Measurements from ENCODE around the gene PABPC1L2A.
A peak's percentile ranks its signal among the peaks of the same experiment; 100 is the strongest.
"Not testable (repeated sequence)": the region's sequence is repeated elsewhere in the genome, so short reads cannot be mapped to it uniquely, and the experiment has no call there.

Gene PABPC1L2A

DNA sequence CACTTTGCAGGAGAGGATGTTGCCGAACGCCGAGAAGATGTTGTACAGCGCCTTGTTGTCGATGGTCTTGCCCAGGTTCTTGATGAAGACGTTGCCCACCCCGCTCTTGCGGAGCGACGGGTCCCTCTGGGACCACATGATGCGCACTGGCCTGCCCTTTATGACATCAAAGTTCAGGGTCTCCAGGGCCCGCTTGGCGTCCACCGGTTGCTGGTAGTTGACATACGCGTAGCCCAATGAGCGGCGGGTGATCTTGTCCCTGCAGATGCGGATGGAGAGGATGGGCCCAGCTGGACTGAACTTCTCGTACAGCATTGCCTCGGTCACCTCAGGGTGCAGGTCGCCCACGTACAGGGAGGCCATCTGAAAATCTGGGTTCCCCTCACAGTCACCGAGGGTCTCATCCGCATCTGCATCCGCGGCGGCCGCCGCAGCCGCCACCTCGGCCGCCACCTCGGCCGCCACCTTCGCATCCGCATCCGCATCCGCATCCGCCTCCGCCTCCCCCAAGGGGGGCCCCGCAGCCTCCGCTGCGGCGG lies at the start of gene PABPC1L2A:
TSS of gene PABPC1L2A (minus strand) at position 489 of the 539 bp plus-strand sequence. CDS start at position 363, 126 bp downstream.
- H3K4me1 Mint-ChIP-seq; ATAC-seq (replicated peaks); H3K4me3 Mint-ChIP-seq; H3K9me3 Mint-ChIP-seq; DNase-seq; H3K36me3 Mint-ChIP-seq; H3K27ac Mint-ChIP-seq: not testable (repeated sequence)
- H3K27me3 Mint-ChIP-seq: peaks cover 10 to 13% of the 10 kb centered on the region in 2 donors

DNA sequence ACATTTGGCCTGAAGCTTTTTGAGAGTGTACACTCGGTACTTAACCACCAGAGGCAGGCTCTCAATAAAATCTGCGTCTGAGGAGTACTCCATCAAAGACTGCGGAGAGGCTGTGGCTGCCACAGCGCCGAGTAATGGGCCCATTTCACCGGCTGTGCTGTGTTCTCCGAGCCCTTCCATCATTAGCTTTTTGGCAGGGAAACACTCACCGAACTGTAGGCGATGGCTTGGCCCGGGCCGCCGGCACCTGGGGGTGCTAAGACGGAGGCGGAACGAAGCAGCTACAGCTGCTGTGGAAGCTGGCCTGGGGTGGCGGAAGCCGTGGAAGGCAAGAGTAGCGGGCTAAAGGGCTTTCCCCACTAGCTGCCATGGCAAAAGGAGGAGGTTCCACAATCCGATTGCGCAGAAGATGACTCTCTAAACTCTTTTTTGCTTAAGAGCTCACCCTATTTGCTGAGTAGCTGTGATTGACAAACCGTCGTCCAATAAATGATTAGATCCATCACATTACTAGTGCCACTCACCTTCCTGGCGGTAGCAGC lies 48.5 kb upstream of the PABPC1L2A start:
- Mint-ChIP-seq H3K9me3 (peaks cover 4% of the 10 kb centered on the region in 2 donors), H3K4me3 (peak overlapping the region; percentile 44 to 74), H3K27me3 (peaks cover 13 to 18% of the 10 kb centered on the region in 2 donors), H3K36me3 (no peaks in the 10 kb centered on the region), H3K4me1 (no peaks in the 10 kb centered on the region), H3K27ac (no peak overlapping the region)
- ATAC-seq (replicated peaks): peak; percentile 39 to 51
- DNase-seq: no peak

DNA sequence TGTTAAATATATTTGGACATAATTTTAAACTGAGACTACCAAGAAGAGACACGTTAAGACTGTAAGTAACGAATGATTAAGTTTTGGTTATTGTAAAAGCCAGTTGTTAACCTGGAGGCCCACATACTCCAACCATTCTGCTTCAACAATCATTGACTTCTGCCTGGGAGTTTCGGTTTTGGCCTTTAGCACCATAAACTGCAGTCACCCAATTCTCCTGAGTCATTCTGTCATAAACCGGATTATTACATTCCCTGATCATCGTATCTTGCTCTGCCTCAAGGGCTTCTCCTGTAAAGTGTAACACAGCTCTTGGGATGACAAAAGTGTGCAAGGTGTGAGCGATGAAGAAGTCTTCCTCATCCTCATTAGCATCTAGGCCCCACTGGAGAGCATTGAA lies 46.9 kb upstream of the PABPC1L2A start:
- H3K4me1 Mint-ChIP-seq: no peaks in the 10 kb centered on the region
- ATAC-seq (replicated peaks): no peak

DNA sequence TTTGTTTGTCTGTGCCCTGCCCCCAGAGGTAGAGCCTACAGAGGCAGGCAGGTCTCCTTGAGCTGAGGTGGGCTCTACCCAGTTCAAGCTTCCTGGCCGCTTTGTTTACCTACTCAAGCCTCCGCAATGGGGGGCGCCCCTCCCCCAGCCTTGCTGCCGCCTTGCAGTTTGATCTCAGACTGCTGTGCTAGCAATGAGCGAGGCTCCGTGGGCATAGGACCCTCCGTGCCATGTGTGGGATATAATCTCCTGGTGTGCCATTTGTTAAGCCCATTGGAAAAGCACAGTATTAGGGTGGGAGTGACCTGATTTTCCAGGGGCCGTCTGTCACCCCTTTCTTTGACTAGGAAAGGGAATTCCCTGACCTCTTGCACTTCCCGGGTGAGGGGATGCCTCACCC lies 20.2 kb upstream of the PABPC1L2A start:
- H3K36me3 Mint-ChIP-seq; H3K4me1 Mint-ChIP-seq; ATAC-seq (replicated peaks); H3K9me3 Mint-ChIP-seq; H3K4me3 Mint-ChIP-seq; H3K27ac Mint-ChIP-seq; DNase-seq: not testable (repeated sequence)
- peaks cover 0 to 15% of the 10 kb centered on the region in 2 donors for H3K27me3 Mint-ChIP-seq

More for the DNA sequence above, 46.9 kb upstream of the PABPC1L2A start:
- no peak overlapping the region for H3K27ac Mint-ChIP-seq
- peaks cover 13 to 18% of the 10 kb centered on the region in 2 donors for H3K27me3 Mint-ChIP-seq
- no peak overlapping the region for H3K4me3 Mint-ChIP-seq
- peaks cover 4% of the 10 kb centered on the region in 2 donors for H3K9me3 Mint-ChIP-seq
- no peaks in the 10 kb centered on the region for H3K36me3 Mint-ChIP-seq
- DNase-seq: no peak

DNA sequence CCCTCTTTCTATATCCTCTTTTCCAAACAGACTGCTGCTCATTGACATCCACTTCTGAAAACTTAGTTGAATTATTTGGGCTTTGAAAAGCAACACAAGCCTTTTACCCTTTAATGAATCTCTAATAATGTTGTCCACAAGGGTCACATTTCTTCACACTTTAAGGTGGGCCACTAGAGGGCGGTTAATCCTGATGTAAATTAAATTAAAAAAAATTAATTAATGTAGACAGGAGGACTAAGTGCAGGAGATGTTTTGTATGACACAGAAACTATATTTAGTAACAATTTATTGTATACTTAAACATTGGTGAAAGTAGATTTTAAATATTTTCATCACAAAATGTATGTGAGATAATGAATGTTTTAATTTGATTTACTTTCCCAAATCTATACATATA lies 7.5 kb upstream of the PABPC1L2A start:
- not testable (repeated sequence) for H3K4me1 Mint-ChIP-seq; H3K27ac Mint-ChIP-seq; H3K27me3 Mint-ChIP-seq; ATAC-seq (replicated peaks); DNase-seq; H3K36me3 Mint-ChIP-seq; H3K4me3 Mint-ChIP-seq; H3K9me3 Mint-ChIP-seq

DNA sequence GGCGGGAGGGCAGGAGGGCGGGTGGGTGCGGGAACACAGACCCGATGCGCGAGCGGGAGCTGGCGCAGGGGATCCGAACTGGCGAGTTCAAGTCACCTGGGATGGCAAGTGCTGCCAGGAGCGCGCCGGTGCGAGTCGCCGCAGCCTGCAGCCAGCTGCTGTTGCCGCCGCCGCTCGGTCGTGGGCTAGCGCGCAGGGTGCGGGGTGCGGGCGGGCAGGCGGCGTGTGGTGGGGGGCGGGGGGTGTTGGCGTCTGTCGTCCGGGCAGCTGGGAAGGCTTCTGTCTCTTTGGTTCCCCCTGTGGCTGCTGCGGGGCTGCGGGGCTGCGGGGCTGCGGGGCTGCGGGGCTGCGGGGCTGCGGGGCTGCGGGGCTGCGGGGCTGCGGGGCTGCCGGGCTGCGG lies 572 bp upstream of the PABPC1L2A start:
- DNase-seq; H3K9me3 Mint-ChIP-seq; H3K27ac Mint-ChIP-seq; H3K36me3 Mint-ChIP-seq; ATAC-seq (replicated peaks); H3K4me3 Mint-ChIP-seq; H3K4me1 Mint-ChIP-seq: not testable (repeated sequence)
- peaks cover 8 to 10% of the 10 kb centered on the region in 2 donors for H3K27me3 Mint-ChIP-seq

DNA sequence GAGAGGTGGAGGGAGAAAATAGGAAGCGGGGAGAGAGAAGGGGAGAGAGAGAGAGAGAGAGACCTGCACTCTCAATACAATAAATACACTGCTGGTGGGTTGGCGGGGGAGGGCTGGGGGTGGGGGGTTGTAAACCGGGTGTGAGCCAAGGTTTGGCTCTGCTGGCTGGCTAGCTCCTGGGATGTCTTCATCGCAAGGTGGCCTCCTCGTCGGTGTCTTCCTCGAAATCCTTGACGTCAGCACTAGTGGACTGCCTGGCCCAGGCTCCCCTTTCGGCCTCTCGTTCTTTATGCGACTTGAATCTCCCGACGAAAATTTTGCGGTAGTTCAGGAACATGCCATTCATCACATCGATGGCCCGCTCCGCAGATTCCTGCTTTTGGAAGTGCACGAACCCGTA lies 715 bp downstream of the PABPC1L2A start:
- H3K9me3 Mint-ChIP-seq: not testable (repeated sequence)

DNA sequence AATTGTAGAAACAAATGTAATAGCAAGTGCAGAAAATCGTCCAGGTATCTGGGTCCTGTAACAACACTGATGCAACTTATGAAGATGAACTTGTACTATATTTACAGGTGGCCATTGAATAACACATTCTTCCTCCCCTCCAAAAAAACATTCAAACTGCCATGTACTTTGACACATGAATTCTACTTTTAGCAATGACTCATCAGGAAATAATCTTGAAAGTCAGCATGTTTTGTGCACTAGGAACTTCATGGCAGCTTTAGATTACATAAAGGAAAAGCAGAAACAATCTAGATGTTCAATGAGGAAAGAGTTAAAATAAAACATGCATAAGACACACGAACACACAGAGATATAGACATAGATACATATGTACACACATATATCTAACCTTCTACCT lies 2.5 kb downstream of the PABPC1L2A start:
- Mint-ChIP-seq H3K4me3 (no peak overlapping the region), H3K27ac (no peak overlapping the region), H3K9me3 (no peaks in the 10 kb centered on the region), H3K27me3 (peaks cover 10 to 15% of the 10 kb centered on the region in 2 donors), H3K4me1 (no peaks in the 10 kb centered on the region), H3K36me3 (no peaks in the 10 kb centered on the region)
- DNase-seq: no peak
- ATAC-seq (replicated peaks): no peak

More for the DNA sequence above, 715 bp downstream of the PABPC1L2A start:
- not testable (repeated sequence) for H3K27ac Mint-ChIP-seq; H3K36me3 Mint-ChIP-seq; H3K4me1 Mint-ChIP-seq; ATAC-seq (replicated peaks); DNase-seq; H3K4me3 Mint-ChIP-seq
- H3K27me3 Mint-ChIP-seq: peaks cover 10 to 15% of the 10 kb centered on the region in 2 donors

DNA sequence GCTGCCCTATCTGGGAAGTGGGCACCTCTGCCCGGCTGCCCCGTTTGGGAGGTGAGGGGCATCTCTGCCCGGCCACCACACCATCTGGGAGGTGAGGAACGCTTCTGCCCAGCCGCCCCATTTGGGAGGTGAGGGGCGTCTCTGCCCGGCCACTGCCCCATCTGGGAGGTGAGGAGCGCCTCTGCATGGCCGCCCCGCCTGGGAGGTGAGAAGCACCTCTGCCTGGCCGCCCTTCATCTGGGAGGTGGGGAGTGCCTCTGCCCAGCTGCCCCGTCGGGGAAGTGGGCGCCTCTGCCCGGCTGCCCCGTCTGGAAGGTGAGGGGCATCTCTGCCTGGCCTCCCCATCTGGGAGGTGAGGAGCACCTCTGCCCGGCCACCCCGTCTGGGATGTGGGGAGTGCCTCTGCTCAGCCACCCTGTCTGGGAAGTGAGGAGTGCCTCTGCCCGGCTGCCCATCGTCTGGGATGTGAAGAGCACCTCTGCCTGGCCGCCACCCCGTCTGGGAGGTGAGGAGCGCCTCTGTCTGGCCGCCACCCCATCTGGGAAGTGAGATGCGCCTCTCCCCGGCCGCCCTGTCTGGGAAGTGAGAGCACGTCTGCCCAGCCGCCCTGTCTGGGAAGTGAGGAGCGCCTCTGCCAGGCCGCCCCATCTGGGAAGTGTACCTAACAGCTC lies 9.8 kb downstream of the PABPC1L2A start:
- DNase-seq (no peak), ATAC-seq (replicated peaks) (no peak)
- H3K4me1 Mint-ChIP-seq: no peaks in the 10 kb centered on the region

DNA sequence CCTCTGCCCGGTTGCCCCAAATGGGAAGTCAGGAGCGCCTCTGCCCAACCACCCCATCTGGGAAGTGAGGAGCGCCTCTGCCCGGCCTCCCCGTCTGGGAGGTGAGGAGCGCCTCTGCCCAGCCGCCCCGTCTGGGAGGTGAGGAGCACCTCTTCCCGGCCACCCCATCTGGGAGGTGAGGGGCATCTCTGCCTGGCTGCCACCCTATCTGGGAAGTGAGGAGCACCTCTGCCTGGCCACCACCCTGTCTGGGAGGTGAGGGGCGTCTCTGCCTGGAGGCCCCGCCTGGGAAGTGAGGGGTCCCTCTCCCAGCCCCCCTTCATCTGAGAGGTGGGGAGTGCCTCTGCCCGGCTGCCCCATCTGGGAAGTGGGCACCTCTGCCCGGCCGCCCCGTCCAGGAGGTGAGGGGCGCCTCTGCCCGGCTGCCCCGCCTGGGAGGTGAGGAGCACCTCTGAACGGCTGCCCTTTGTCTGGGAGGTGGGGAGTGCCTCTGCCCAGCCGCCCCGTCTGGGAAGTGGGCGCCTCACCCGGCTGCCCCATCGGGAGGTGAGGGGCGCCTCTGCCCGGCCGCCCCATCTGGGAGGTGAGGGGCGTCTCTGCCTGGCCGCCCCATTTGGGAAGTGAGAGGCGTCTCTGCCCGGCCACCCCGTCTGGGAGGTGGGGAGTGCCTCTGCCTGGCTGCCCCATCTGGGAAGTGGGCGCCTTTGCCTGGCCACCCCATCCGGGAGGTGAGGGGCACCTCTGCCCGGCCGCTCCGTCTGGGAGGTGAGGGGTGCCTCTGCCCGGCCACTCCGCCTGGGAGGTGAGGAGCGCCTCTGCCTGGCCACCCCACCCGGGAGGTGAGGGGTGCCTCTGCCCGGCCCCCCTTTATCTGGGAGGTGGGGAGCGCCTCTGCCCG lies 10.6 kb downstream of the PABPC1L2A start:
- Mint-ChIP-seq H3K4me3 (no peak overlapping the region), H3K4me1 (no peaks in the 10 kb centered on the region), H3K9me3 (peaks cover 3 to 13% of the 10 kb centered on the region in 2 donors), H3K27me3 (no peaks in the 10 kb centered on the region), H3K27ac (no peak overlapping the region), H3K36me3 (no peaks in the 10 kb centered on the region)
- ATAC-seq (replicated peaks): no peak
- DNase-seq: no peak

More for the DNA sequence above, 9.8 kb downstream of the PABPC1L2A start:
- Mint-ChIP-seq H3K36me3 (no peaks in the 10 kb centered on the region), H3K4me3 (no peak overlapping the region), H3K27me3 (peaks cover 0 to 6% of the 10 kb centered on the region in 2 donors), H3K9me3 (peaks cover 3 to 13% of the 10 kb centered on the region in 2 donors), H3K27ac (no peak overlapping the region)

DNA sequence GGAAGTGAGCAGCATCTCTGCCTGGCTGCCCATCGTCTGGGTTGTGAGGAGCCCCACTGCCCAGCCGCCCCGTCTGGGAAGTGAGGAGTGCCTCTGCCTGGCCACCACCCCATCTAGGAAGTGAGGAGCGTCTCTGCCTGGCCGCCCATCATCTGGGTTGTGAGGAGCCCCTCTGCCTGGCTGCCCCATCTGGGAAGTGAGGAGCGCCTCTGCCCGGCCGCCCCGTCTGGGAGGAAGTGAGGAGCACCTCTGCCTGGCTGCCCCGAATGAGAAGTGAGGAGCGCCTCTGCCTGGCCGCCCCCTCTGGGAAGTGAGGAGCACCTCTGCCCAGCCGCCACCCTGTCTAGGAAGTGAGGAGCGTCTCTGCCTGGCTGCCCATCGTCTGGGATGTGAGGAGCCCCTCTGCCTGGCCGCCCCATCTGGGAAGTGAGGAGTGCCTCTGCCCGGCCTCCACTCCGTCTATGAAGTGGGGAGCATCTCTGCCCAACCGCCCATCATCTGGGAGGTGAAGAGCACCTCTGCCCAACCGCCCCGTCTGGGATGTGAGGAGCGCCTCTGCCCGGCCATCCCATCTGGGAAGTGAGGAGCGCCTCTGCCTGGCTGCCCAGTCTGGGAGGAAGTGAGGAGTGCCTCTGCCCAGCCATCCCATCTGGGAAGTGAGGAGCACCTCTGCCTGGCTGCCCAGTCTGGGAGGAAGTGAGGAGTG lies 11.4 kb downstream of the PABPC1L2A start:
- not testable (repeated sequence) for H3K36me3 Mint-ChIP-seq; H3K27ac Mint-ChIP-seq; H3K4me1 Mint-ChIP-seq; H3K4me3 Mint-ChIP-seq; DNase-seq; ATAC-seq (replicated peaks); H3K27me3 Mint-ChIP-seq
- H3K9me3 Mint-ChIP-seq: peaks cover 3 to 13% of the 10 kb centered on the region in 2 donors

DNA sequence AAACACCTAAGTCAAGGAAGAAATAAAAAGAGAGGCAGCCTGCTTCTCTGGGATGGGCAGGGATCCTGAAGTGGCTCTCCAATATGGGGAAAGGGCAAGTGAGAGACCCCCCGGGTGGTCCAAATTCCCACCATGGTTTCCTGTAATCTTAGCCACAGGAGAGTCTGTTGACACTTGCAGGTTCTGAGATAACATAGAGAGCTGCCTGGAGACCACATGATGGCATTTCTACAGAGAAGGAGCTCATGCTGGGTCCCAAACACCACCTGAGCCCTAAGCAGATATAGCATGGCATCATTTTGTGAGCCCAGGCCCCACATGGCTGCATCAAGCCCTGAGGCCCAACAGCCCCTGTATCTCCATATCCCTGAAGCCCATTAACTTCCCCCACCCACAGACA lies 50.4 kb downstream of the PABPC1L2A start:
- Mint-ChIP-seq H3K4me3 (no peak overlapping the region), H3K27ac (no peak overlapping the region)
- DNase-seq: no peak

More for the DNA sequence above, 50.4 kb downstream of the PABPC1L2A start:
- H3K27me3 Mint-ChIP-seq: no peaks in the 10 kb centered on the region
- peaks cover 10 to 15% of the 10 kb centered on the region in 2 donors for H3K9me3 Mint-ChIP-seq
- H3K36me3 Mint-ChIP-seq: no peaks in the 10 kb centered on the region
- no peak for ATAC-seq (replicated peaks)
- H3K4me1 Mint-ChIP-seq: no peaks in the 10 kb centered on the region
